OCI-LY1 (cell line): ENCODE measurements around the gene MXD4.

Experiments used
- CTCF ChIP-seq: fragments of 200-600 bp; sonication (generic), shearing (Covaris generic); IDR thresholded peaks from 2 replicates; pipeline ENCODE4 v1.5.1; 2017; ENCODE audit warnings: mild to moderate bottlenecking, antibody characterized with exemption, low read length, moderate library complexity, mixed read lengths
- EZH2 ChIP-seq: fragments of 200-600 bp; sonication (generic), shearing (Covaris generic); IDR thresholded peaks from 2 replicates; pipeline ENCODE4 v1.8.0; 2017; ENCODE audit warnings: borderline replicate concordance, mixed run types, mild to moderate bottlenecking, antibody characterized with exemption, low read length, moderate library complexity, mixed read lengths

GRCh38 chr4:2219233-2219760 is 42.6 kb downstream of the MXD4 start:
- no peak for TF ChIP-seq EZH2
- TF ChIP-seq CTCF = no peak
